K562 (cell line): Measurements from ENCODE around the gene VPS13D. TPM values are rescaled to one million over a fixed set of nuclear protein-coding genes. Genes with fewer than 3 reads are reported as not detected.

Experiments
- HNRNPK ChIP-seq: fragments of 200-400 bp; formaldehyde crosslinking; IDR thresholded peaks from one replicate; pipeline ENCODE4 v1.6.1; 2018; ENCODE audit warnings: mild to moderate bottlenecking, low read depth, low read length; ENCODE audit not compliant: poor library complexity, severe bottlenecking
- KLF13 ChIP-seq: fragments of 450-650 bp; IDR thresholded peaks from 2 replicates; pipeline ENCODE4 v1.6.1; 2016; ENCODE audit warnings: missing genetic modification characterization, low read depth, mild to moderate bottlenecking, missing compliant biosample characterization, moderate library complexity, borderline replicate concordance
- MLLT1 ChIP-seq, 2 experiments: fragments of 450-650 bp; IDR thresholded peaks; 2 replicates each; pipeline ENCODE4 v1.6.1; 2016
- MXI1 ChIP-seq: IDR thresholded peaks from 2 replicates; pipeline ENCODE4 v1.6.1; 2011; ENCODE audit warnings: low read depth, mild to moderate bottlenecking, improper control_type of control experiment, low read length
- RBM14 ChIP-seq: fragments of 200-400 bp; formaldehyde crosslinking; IDR thresholded peaks from 2 replicates; pipeline ENCODE4 v1.6.1; 2018; ENCODE audit warnings: low read depth, mild to moderate bottlenecking, low read length, moderate library complexity, borderline replicate concordance; ENCODE audit not compliant: insufficient read depth
- SFPQ ChIP-seq: fragments of 200-400 bp; formaldehyde crosslinking; IDR thresholded peaks from 2 replicates; pipeline ENCODE4 v1.6.1; 2017; ENCODE audit warnings: mild to moderate bottlenecking, low read depth, low read length, moderate library complexity
- SMAD2 ChIP-seq: fragments of 150-350 bp; IDR thresholded peaks from 2 replicates; pipeline ENCODE4 v1.6.1; 2014; ENCODE audit warnings: low read depth, mild to moderate bottlenecking, low read length
- ZNF121 ChIP-seq: sonication (generic); formaldehyde crosslinking; conservative IDR thresholded peaks from 2 replicates; pipeline ENCODE4 v1.8.0; 2022; ENCODE audit warnings: missing genetic modification reagents
- ZNF586 ChIP-seq: fragments of 450-650 bp; formaldehyde crosslinking; conservative IDR thresholded peaks from 2 replicates; pipeline ENCODE4 v1.4.0; 2020; ENCODE audit warnings: mild to moderate bottlenecking, moderate library complexity
- polyA plus RNA-seq, 8 experiments: library from polyadenylated mRNA; depleted of rRNA in 4 of 8; stranded (reverse) in 5 of 8; unstranded in 3 of 8; fragments of >200 nt; fragmentation: Nextera tagmentation in 2 of 8; fragmentation: Illumina TruSeq in 1 of 8; extraction: Ambion mirVana in 2 of 8; extraction: Trizol in 1 of 8; gene quantifications; 2 replicates each; pipeline versions ENCODE4 v1.2.1 to v1.2.3, GENCODE V29; 2011 to 2014; ENCODE audit warnings: inconsistent platforms in 1 of 8, missing spikeins in 1 of 8
- total RNA-seq, 7 experiments: library from RNA; depleted of rRNA in 6 of 7; stranded (reverse); fragments of >200 nt in 6 of 7; fragmentation: Illumina TruSeq in 2 of 7; extraction: Trizol in 2 of 7; gene quantifications; 2 replicates each; pipeline versions ENCODE4 v1.2.1 to v1.2.3, GENCODE V29; 2011 to 2021; ENCODE audit warnings: low replicate concordance in 1 of 7

VPS13D gene
- total and polyA plus RNA-seq, 9 of the 15 experiments (the other 6 are each of a cell fraction or from before 2014, with no cell fraction given), result 6.1 to 51.5 (median 38.5) TPM

GRCh38 chr1:12503709-12504108 lies 273.9 kb downstream of the VPS13D start (continued):
- no peak for TF ChIP-seq MLLT1 (IDR thresholded peaks at IDR 0.05)
- no peak for TF ChIP-seq MXI1
- TF ChIP-seq ZNF586 (CRISPR knock-in tag), result no peak
- TF ChIP-seq RBM14, result no peak
- no peak for TF ChIP-seq ZNF121 (CRISPR knock-in tag)
- TF ChIP-seq HNRNPK, result no peak
- TF ChIP-seq SFPQ, result no peak
- TF ChIP-seq KLF13, result no peak
- no peak for TF ChIP-seq SMAD2
